ENCODE results near the gene ZMYM2.

- TF ChIP-seq, protein P1, sequence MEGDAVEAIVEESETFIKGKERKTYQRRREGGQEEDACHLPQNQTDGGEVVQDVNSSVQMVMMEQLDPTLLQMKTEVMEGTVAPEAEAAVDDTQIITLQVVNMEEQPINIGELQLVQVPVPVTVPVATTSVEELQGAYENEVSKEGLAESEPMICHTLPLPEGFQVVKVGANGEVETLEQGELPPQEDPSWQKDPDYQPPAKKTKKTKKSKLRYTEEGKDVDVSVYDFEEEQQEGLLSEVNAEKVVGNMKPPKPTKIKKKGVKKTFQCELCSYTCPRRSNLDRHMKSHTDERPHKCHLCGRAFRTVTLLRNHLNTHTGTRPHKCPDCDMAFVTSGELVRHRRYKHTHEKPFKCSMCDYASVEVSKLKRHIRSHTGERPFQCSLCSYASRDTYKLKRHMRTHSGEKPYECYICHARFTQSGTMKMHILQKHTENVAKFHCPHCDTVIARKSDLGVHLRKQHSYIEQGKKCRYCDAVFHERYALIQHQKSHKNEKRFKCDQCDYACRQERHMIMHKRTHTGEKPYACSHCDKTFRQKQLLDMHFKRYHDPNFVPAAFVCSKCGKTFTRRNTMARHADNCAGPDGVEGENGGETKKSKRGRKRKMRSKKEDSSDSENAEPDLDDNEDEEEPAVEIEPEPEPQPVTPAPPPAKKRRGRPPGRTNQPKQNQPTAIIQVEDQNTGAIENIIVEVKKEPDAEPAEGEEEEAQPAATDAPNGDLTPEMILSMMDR (IDR thresholded peaks at IDR 0.05) = no peak
- no peak for TF ChIP-seq POLR2A (IDR thresholded peaks at IDR 0.05)
Measured at GRCh38 chr13:20121159-20121525, 162.6 kb downstream of the ZMYM2 start.
